UCSD-AML1 (cell line): ENCODE measurements around the gene ZKSCAN5.
A peak's percentile ranks its signal among the peaks of the same experiment; 100 is the strongest.
"Not testable (repeated sequence)": the region's sequence is repeated elsewhere in the genome, so short reads cannot be mapped to it uniquely, and the experiment has no call there.

ENCODE experiments used
- DNase-seq: peaks from one replicate; lab custom pipeline; 2025; ENCODE audit not compliant: unreplicated experiment; lab: John Stamatoyannopoulos, UW

ZKSCAN5 gene

DNA sequence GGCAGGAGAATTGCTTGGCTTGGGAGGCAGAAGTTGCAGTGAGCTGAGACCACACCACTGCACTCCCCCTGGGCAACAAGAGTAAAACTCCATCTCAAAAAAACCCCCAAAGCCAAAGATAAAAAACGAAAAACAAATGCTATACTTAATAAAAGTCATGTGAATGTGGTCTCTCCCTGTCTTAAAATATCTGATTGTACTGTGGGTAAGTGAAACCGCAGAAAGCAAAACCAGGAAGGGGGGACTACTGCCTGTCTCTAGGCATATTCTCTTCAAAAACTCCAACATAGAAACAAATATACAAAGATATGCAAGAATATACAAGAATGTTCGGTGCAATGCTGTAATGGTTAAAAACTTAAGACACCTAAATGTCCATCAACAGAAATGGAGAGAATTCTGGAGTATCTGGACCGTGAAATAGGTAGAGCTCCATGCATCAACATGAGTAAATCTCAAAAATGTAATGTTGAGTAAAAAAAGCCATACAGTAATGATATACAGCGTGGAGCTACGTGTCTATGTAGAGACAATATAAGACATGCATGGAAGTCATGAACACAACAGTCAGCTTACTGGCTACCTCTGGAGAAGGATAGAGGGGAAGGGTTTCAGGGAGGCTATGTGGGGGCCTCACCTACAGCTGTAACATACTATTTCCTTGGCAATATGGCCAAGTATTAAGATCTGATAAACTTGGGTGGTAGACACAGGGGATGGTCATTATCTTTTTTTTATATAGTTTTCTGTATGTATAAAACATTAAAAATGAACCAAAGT lies 6.5 kb upstream of the ZKSCAN5 start:
- DNase-seq: no peak

DNA sequence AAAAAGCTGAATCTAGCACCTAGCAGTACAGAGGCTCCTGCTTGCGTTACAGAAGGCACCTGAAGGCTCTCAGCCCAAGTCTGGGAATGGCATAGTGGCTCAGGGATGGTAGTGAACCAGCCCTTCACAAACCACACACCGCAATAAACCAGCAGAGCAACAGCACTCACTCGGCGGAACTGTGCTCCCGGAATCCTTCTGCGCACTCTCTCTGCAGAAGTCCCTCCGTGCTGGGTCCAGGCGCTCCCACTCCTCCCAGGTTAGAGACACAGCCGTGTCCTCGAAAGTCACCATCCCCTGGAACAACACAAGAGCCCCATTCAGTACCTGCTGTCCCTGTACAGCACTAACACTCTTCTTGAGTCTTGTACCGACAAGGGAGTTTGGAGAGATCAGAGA lies 5.9 kb upstream of the ZKSCAN5 start:
- peak; percentile 11 for DNase-seq

DNA sequence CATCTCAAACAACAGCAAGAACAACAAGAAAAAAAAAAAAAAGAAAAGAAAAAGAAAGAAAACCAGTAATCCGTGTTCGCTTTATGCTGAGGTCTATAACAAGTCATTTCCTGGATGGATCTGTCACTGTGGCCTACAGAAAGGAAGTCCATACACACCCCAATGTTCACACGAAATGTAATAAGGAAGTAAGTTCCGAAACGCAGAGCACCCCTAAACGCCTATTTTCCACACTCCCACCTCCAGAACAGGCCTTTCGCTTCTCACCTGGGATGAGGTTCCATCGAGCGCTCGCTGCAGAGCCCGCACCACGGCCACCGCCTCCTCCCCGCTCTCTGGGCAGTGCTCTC lies 5.1 kb upstream of the ZKSCAN5 start:
- DNase-seq: no peak

DNA sequence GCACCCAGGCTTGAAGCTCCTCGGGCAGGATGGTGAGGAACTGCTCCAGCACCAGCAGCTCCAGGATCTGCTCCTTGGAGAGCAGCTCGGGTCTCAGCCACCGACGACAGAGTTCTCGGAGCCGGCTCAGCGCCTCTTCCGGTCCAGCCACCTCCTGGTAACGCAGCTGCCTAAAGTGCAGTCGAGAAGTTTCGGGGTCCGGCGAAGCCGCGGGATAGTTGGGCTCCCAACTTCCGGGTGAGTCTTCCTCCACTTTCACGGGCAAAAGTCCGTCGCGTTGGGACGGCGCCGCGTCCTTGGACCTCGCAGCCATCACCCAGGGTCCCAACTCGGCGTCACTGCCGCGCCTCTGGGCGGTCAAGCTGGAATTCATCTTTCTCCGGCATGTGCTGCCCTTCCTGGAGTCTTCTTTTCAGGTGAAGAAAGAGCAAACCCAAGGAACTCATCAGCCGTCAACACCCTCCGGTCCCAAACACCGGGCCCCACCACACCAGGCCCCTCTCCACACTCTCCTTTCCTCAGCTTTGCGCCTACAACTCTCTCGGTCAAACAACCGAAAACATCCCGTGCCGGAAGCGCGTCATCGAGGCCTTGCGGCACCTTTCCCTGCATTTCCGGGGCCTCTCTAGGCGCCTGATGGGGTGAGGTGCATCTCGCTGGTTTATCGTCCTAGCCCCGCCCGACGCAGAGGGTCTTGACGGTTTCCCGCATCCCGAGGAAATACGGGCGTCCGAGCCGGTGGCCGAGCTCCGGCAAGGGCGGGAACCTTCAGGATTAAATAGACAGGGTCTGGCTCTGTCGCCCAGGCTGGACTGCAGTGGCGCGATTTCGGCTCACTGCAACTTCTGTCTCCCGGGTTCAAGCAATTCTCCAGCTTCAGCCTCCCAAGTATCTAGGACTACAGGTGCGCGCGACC lies 4.5 kb upstream of the ZKSCAN5 start, which contains the start of gene ZNF394:
TSS of gene ZNF394 (minus strand) at position 561 of the 916 bp plus-strand sequence. CDS start at position 373, 188 bp downstream.
- DNase-seq: peak; percentile 78

DNA sequence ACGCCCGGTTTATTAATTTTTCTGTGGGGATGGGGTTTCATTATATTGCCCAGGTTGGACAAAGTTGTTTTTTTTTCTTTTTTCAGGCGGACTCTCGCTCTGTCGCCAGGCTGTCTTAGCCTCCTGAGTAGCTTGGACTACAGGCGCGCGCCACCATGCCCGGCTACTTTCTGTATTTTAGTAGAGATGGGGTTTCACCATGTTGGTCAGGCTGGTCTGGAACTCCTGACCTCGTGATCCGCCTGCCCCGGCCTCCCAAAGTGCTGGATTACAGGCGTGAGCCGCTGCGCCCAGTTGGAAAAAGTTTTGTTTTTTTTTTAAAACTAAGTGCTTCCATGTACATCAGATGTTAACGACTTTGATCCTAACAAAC lies 3.8 kb upstream of the ZKSCAN5 start:
- DNase-seq: no peak

DNA sequence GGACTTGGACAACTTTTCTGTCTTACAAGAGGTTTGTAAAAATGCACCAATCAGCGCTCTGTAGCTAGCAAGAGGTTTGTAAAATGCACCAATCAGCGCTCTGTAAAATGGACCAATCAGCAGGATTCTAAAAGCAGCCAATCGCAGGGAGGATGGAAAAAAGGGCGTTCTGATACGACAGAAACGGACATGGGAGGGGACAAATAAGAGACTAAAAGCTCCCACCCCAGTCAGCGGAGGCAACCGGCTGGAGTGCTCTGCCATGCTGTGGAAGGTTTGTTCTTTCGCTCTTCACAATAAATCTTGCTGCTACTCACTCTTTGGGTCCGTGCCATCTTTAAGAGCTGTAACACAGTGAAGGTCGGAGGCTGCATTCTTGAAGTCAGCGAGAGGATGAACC lies 3.2 kb upstream of the ZKSCAN5 start:
- DNase-seq: not testable (repeated sequence)

DNA sequence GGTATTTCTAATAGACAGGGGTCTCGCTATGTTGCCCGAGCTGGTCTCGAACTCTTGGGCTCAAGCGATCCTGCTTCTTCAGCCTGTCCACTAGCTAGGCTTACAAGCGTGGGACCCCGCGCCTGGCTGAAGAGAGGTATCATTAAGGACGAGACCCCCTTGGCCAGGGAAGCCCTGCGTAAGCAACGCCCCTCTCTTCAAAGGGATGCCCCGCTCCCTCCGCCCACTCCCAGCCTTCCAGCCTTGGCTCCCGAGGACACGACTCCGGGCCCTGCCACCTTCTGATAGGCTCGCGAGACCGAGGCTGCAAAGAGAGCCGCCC lies 220 bp upstream of the ZKSCAN5 start:
- DNase-seq: no peak

DNA sequence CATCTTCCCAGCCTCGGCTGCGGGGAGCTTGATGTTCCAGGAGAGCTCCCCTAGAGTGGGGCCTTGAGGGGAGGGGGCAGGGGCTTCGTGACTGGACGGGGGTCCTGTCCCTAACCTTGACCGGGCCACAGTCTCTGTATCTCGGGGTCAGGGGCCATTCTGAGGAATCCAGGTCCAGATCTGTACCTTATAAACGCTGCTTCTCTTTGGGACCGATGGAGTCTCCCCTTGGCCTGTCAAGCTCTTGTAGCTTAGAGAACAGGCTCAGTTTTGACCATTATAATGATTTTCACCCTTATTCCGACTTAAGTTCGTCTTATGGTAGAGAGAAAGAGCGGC lies 831 bp downstream of the ZKSCAN5 start:
- DNase-seq: no peak

DNA sequence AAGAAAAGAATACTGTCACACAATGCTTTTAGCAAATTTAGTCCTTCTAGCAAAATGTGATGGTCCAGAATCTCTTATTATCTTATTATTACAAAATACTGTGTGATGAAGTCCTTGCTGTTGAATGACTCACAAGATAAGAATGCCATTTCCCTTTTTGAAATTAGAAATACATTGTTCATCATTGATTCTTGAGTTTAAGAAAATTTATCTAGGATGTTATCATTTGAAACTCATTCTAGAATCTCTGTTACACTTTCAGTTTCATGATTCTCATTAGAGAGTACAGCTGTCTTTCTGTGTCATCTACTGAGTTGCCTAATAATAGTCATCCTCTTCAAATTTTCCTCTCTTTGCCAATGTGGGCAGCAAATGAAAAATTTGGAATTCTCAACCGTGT lies 9.6 kb downstream of the ZKSCAN5 start:
- DNase-seq: no peak

DNA sequence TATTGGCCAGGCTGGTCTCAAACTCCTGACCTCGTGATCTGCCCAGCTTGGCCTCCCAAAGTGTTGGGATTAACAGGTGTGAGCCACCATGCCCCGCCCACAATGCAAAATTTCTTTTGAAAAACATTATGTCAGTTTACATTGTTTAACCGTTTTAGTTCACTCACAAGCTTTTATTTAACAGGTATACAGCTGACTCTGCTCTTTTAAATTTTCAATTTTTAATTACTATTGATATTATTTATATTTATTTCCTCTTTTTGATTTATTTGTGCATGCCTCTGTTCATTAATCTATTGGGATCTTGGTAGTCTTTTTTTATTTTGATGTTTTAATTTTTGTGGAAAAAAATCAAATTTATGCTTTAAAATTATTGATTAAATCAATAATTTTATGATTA lies 16.9 kb downstream of the ZKSCAN5 start:
- DNase-seq: no peak

DNA sequence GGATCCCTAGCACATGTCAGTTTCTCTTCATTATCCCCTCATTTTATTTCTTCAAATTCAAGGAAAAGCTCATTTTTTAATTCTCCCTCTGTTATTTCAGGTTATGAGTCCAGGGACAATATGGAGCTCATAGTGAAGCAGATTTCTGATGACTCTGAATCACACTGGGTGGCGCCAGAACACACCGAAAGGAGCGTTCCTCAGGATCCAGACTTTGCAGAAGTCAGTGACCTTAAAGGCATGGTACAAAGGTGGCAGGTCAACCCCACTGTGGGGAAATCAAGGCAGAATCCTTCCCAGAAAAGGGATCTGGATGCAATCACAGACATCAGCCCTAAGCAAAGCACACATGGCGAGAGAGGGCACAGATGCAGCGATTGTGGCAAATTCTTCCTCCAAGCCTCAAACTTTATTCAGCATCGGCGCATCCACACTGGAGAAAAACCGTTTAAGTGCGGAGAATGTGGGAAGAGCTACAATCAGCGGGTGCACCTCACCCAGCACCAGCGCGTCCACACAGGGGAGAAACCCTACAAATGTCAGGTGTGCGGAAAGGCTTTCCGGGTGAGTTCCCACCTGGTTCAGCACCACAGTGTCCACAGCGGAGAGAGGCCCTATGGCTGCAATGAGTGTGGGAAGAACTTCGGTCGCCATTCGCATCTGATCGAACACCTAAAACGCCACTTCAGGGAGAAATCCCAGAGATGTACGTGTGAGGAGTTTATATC lies 21.4 kb downstream of the ZKSCAN5 start:
- peak; percentile 14 for DNase-seq

DNA sequence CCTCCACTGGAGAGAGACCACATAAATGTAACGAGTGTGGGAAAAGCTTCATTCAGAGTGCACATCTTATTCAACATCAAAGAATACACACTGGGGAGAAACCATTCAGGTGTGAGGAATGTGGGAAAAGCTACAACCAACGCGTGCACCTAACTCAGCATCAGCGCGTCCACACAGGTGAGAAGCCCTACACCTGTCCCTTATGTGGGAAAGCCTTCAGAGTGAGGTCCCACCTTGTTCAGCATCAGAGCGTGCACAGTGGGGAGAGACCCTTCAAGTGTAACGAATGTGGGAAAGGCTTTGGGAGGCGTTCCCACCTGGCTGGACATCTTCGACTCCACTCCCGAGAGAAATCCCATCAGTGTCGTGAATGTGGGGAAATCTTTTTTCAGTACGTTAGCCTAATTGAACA lies 26.9 kb downstream of the ZKSCAN5 start:
- no peak for DNase-seq

DNA sequence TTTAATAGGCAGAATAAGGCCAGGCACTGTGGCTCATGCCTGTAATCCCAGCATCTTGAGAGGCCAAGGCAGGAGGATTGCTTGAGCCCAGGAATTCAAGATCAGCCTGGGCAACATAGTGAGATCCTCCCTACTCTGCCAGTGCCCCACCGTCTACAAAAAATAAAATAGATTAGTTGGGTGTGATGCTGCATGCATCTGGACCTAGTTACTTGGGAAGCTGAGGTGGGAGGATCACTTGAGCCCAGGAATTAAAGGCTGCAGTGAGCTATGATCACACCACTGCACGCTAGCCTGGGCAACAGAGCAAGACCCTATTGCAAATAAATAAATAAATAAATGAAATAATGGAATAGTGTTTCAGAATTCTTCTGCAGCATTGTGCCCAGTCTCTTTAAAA lies 31.2 kb downstream of the ZKSCAN5 start:
- DNase-seq: no peak

DNA sequence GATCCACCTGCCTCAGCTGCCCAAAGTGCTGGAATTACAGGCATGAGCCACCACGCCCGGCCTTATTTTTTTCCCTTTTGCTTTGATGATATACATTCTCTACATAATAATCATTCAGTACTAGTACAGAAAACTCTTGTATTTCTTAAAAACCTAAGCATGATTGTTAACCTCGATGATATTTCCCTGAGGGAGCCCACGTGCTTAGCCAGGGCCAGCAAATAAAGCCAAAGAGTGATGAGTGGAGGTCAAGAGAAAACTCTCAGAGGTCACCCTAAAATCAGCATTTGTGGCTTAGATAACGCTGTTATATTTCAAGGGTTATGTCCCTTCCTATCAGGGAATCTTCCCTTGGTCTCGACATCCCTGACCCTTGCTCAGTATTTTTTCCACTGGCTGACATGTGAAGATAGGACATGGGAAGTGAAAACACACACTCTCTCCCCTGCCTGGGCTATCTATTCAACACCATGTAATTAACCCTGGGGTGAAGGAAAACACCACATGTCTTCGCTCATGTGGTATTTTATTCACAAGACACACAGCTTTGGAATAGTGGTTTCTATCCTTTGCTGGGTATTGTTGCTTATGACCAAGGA lies 34.9 kb downstream of the ZKSCAN5 start:
- no peak for DNase-seq

DNA sequence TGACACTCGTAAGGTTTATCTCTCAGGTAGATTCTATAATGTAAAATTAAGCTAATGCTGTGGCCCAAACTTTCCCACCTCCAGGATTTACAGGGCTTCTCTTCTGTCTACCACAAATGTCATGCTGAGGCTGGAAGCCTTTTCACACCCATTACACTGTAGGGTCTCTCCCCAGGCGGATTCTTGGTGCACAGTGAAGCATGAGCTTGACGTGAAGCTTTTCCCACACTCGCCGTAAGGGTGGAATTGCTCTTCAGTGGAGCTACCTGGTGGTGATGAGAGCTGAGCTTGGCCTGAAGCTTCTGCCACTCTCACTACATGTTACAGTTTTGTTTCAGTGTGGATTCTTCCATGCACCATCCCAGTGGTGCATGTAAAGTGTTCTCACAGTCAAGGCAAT lies 36.1 kb downstream of the ZKSCAN5 start:
- DNase-seq: no peak

DNA sequence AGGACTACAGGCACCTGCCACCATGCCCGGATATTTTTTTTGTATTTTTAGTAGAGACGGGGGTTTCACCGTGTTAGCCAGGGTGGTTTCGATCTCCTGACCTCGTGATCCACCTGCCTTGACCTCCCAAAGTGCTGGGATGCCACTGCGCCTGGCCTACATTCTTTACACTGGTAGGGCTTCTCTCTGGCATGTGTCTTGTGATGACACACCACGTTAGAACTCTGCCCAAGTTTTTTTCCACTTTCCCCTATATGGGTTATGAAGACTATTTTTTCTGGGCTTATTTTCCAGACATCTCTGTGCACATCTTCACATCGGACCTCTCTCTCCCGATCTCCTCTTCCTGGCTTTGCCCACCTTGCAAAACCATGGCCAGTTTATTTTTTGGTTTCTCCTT lies 36.8 kb downstream of the ZKSCAN5 start:
- no peak for DNase-seq

DNA sequence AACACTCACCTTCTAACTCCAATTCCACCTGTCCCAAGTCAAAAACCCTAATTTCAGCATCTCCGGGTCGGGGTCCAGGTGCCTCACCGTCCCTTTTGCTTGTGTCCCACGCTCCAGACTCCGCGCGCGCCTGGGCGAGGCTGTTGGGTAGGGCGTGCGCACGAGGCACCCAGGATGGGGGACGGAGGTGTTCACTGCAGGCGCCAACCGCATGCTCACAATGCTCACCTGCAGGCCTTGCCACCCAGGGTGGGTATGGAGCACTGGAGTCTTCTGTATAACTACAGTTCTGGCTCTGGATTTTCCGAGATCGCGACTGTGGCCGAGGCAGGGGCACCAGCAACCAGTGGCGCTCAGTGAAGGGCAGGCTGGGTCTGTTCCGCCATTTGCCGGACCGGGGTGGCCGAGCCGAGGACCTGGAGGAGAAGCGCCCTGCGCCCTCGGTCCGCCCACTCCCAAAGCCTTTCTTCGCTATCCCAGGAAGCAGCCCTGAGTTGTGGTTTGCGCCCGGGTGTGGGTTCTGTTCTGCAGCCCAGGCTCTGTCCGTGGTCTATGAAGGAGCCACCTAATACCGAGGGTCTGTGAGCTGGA lies 38.7 kb downstream of the ZKSCAN5 start:
- no peak for DNase-seq

DNA sequence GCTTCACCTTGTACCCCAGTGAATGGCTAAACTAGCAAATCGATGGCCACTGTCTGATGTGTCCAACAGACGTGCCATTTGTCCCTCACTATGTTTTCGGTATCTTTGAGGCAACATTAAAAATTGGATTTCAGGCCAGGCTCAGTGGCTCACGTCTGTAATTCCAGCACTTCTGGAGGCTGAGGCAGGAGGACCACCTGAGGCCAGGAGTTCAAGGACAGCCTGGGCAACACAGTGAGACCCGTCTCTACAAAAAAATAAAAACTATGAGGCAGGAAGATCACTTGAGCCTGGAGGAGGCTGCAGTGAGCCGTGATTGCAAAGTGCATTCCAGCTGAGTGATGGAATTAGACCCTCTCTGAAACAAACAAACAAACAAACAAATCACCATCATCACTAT lies 39.5 kb downstream of the ZKSCAN5 start:
- no peak for DNase-seq

DNA sequence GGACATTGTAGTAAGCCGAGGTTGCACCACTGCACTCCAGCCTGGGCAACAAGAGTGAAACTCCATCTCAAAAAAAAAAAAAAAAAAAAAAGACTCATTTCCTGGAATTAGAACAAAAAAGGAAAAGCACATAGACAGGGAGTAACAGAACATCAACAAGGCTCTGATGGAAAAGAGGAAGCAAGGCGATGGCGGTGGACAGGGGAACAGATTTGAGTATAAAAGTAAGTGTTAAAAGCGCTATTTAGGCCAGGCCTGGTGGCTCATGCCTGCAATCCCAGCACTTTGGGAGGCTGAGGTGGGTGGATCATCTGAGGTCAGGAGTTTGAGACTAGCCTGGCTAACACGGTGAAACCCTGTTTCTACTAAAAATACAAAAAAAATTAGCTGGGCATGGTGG lies 40.8 kb downstream of the ZKSCAN5 start:
- DNase-seq: not testable (repeated sequence)

DNA sequence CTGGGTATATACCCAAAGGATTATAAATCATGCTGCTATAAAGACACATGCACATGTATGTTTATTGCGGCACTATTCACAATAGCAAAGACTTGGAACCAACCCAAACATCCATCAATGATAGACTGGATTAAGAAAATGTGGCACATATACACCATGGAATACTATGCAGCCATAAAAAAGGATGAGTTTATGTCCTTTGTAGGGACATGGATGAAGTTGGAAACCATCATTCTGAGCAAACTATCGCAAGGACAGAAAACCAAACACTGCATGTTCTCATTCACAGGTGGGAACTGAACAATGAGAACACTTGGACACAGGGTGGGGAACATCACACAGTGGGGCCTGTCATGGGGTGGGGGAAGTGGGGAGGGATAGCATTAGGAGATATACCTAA lies 45.1 kb downstream of the ZKSCAN5 start:
- not testable (repeated sequence) for DNase-seq

DNA sequence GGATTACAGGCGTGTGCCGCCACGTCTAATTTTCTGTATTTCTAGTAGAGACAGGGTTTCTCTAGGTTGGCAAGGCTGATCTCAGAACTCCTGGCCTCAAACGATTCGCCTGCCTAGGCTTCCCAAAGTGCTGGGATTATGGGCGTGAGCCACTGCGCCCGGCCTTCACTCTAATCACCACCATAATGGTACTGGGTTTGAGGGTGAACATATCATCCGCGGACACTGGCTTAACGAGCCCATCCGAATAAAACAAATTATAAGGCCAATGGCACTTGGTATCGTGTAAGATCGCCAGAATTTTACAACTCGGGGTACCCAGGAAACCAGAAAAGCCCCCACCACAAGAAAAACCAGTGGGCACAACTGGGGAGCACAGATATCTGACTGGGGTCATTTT lies 46.9 kb downstream of the ZKSCAN5 start:
- DNase-seq: no peak
